GM10847 (cell line): ENCODE measurements around the gene RASGRF1.

Experiments used
- POLR2A ChIP-seq: IDR thresholded peaks from 2 replicates; pipeline ENCODE4 v1.6.1; 2011; ENCODE audit not compliant: insufficient read length; ENCODE audit errors: extremely low read depth

RASGRF1 gene, protein sequence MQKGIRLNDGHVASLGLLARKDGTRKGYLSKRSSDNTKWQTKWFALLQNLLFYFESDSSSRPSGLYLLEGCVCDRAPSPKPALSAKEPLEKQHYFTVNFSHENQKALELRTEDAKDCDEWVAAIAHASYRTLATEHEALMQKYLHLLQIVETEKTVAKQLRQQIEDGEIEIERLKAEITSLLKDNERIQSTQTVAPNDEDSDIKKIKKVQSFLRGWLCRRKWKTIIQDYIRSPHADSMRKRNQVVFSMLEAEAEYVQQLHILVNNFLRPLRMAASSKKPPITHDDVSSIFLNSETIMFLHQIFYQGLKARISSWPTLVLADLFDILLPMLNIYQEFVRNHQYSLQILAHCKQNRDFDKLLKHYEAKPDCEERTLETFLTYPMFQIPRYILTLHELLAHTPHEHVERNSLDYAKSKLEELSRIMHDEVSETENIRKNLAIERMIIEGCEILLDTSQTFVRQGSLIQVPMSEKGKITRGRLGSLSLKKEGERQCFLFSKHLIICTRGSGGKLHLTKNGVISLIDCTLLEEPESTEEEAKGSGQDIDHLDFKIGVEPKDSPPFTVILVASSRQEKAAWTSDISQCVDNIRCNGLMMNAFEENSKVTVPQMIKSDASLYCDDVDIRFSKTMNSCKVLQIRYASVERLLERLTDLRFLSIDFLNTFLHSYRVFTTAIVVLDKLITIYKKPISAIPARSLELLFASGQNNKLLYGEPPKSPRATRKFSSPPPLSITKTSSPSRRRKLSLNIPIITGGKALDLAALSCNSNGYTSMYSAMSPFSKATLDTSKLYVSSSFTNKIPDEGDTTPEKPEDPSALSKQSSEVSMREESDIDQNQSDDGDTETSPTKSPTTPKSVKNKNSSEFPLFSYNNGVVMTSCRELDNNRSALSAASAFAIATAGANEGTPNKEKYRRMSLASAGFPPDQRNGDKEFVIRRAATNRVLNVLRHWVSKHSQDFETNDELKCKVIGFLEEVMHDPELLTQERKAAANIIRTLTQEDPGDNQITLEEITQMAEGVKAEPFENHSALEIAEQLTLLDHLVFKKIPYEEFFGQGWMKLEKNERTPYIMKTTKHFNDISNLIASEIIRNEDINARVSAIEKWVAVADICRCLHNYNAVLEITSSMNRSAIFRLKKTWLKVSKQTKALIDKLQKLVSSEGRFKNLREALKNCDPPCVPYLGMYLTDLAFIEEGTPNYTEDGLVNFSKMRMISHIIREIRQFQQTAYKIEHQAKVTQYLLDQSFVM (N-terminal part only)

DNA sequence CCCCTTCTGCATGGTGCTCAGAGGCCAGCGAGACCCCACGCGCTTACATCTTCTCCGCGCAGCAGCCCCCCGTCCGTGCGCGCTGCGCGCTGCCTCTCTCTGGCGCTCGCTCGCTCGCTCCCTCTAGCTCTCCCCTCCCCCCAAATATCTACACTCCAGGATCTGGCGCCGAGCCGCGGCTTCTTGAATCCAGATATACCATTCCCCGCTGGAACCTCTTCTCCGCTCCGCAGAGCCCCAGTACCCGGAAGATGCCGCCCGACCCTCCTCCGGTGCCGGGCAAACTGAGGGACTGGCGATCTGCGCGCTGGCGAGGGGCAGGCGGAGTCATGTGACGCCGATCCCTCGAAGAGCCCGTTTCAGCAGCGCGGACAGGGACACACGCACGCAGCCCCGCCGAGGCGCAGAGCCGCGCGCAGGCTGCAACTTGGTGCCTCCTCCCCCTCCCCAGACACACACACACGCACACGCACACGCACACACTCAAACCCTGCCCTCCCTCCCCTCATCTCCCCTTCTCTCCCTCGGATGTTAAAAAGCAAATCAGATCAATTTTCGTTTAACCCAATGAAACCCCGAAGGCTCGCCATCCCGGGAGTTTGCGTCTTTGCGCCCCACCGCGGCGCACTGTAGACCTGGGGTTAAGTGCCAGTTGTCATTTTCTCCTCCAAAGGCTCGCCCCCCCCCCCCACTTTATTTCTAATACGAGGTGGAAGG lies at the start of gene RASGRF1:
TSS of gene RASGRF1 (minus strand) at position 294 of the 717 bp plus-strand sequence. CDS start at position 12, 282 bp downstream.
- no peak for TF ChIP-seq POLR2A

DNA sequence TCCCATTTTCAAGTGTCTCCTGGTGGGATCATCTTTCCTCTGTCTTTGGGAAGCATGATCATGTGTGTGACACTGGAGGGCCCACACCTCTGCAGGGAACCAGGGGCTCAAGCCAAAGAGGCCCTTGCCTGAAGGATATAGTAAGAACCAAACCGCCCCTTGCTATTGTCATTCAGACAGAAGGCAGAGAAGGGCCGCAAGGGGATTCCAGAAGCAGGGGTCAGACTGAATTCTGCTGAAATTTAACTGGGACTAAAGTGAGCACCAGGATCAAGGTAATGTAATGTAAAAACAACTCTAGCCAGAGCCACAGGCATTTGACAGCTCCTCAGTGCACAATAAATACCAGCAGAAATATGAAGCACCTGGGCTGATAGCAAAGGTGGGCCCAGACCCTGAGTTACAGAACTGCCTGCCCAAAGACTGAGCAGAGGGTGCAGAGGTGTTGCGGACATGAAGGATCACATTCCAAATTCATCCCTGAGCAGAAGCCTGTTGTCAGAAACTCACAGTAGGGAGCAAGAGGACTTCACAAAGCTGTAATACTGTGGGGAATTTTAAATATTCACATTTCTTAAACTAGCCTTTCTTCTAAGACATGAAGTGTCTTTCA lies 46.0 kb upstream of the RASGRF1 start:
- TF ChIP-seq POLR2A, result no peak

DNA sequence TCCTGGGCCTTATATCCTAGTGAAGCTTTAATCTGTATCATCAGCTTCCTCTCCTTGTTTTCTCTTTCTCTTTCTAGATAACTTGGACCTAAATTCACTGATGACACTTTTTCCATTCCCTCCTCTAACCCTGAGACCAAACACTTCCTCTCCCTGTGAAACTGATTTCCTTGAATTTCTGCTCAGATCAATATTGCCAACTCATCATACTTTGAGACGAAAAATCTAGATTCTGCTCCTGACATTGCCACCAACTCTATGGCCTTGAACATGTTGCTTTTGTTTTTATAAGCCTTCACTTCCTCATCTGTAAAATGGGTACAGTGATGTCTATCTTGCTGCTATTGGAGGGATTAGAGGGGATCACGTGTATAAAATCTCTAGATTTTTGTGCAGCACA lies 42.7 kb upstream of the RASGRF1 start:
- TF ChIP-seq POLR2A, result no peak

DNA sequence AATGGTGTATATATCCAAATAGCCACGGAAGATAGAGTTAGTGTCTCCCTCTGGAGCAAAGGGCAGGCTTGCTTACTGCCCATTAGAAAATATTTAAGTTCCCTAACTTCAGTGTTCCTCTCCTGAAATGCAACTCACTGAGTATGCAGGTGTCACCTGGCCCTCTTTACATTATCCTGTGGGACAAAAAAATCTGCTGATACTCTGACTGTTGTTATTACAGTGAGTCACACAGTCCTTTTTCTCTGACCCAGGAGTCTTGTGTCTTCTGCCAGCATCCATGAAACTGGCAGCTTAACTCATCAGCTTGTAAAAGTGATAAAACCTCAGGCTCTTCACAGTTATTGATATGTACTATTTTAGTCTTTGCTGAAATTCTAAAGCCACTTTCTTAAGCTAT lies 42.2 kb upstream of the RASGRF1 start:
- no peak for TF ChIP-seq POLR2A

DNA sequence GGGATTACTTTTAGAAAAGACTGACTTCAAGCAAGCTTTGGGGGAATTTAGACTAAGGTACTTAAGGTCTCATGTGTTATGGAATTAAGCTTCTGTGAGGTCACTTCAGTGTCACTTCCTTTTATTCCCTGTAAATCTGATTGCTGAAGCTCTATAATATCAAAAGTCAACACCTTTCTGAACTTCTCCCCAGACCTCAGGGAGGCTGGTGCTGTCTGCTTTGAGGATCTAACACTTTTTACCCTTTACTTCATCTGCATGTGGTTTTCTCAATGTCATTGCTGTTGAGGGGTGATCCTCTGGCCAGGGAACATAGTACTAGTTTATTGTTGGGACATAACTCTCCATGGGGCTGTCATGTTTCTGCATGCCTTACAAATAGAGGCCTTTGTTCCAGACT lies 41.8 kb upstream of the RASGRF1 start:
- TF ChIP-seq POLR2A, result no peak

DNA sequence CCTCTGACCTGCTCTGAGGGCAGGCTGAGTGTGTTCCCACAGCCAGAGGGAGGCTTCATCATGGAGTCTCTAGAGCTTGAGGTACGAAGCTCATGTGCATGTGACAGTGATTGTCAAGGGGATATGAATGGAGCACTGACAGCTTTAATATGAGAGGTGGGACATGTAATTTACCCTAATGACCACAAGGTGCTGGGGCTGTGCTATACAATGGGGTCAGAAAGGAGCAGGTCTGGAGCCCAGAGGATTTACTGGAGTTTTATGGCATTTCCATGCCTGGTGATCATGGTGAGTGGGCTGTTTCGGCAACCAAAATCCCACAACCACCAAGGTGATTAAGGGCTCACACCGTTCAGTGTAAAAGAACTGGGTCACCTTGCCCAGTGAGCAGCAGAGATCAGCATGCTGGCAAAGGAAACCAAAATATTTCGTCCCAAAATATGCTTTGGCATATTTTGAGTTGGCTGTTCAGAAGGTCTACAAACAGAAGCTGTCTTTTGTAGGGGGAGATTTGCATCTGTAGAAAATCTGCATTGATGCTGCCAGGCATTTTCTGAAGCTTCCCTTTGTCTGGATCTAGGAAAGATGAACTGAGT lies 40.1 kb upstream of the RASGRF1 start:
- TF ChIP-seq POLR2A, result no peak

DNA sequence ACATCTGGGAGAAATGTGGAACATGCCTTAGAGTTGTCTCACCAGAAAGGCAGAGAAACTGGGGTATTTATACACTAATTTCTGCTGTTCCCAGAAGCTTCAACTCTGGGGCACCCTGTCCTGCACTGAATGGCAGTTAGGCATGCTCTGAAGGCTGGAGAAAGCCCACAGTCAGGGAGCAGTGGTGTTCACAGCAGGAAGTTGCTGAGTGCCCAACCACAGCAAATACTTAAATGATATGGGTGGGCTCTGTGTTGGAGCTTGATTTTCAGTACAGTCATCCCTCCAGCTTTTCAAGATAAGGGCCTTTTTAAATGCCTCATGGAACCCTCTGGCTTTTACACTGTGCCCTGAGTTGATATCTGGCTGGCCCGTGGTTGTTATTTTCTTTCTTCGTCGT lies 38.7 kb upstream of the RASGRF1 start:
- TF ChIP-seq POLR2A, result no peak

DNA sequence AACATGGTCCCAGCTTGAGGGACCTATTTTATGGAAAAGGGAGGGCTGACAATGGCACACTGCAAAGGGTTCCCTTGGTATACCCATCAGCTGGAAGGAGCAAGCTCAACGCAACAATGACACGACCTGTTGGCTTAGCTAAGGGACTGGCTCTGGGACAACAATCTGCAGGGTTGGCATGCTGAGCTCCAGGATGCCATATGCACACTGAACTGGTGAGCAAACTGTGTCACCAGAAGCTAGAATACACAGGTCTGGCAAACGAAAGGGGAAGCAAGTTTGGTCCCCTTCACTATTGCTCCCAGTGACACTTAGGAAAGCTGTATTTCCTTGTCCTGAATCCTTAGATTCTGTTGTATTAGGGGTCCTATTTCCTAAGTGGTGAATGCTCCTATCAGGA lies 38.0 kb upstream of the RASGRF1 start:
- no peak for TF ChIP-seq POLR2A

DNA sequence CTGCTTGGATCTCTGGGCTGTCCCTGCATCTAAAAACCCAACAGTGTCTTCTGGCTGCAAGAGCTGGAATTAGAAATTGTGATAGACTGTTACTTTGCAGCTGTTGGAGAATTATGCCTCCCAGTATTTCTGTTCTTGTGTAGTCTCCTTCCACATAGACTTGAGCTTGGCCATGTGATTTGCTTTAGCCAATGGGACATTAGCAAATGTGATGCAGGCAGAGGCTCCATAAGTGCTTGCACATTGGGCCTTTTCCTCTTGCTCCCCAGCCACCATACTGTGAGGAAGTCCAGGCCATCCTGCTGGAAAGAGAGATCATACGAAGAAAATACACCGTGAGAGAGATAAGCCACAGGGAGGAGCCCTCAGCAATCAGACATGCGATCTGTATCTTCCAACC lies 33.8 kb upstream of the RASGRF1 start:
- no peak for TF ChIP-seq POLR2A

DNA sequence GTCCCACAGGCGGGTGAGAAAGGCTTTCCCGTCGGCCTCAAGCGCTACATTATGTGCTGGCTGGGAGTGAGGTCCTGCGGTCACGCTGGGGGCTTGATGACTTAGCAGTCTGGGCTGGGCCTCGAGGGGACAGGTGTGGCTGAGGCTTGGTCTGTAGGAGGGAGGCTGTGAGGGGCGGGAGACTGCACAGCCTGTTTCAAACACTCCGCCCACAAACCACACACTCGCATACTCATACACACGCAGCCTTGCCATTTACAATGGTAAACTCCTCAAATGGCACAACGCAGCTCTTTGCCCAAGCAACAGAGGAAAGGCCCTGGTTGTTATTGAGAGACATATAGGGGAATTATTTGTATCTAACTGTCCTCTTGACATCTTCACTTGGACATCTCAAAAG lies 32.4 kb upstream of the RASGRF1 start:
- no peak for TF ChIP-seq POLR2A

DNA sequence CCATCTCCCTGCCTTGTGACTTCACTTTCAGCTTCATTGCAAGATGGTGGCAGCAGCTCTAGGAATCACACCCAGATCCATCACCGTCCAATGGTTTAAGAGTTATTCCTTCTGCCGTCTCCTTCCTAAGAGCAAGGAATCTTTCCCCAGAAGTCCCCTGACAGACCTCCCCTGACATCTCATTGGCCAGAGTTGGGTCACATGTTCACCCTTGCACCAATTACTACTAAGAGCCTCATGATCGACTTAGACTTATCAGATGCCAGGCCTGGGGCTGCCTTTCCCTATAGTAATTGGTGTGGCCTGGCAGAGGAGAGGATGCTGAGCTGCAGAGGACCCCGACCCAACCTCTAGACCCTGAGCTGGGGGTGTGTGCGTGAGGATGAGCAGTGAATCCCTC lies 31.8 kb upstream of the RASGRF1 start:
- no peak for TF ChIP-seq POLR2A

DNA sequence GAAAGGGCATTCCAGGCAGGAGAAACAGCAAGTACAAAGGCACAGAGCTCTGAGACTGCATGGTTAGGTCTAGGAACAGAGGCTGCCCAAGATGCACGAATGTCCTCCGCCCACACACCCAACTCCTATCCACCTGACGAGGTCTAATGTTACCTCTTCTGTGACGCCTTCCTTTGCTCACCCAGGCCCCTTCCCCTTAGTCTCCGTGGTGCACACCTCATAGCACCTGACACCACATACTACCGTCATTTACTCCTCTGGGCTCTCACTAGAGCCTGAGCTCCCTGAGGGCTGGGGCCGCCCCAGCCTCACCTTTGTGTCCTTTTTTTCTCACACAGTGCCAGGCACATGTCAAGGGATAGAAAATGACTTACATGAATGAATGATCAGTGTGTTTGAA lies 31.0 kb upstream of the RASGRF1 start:
- no peak for TF ChIP-seq POLR2A

DNA sequence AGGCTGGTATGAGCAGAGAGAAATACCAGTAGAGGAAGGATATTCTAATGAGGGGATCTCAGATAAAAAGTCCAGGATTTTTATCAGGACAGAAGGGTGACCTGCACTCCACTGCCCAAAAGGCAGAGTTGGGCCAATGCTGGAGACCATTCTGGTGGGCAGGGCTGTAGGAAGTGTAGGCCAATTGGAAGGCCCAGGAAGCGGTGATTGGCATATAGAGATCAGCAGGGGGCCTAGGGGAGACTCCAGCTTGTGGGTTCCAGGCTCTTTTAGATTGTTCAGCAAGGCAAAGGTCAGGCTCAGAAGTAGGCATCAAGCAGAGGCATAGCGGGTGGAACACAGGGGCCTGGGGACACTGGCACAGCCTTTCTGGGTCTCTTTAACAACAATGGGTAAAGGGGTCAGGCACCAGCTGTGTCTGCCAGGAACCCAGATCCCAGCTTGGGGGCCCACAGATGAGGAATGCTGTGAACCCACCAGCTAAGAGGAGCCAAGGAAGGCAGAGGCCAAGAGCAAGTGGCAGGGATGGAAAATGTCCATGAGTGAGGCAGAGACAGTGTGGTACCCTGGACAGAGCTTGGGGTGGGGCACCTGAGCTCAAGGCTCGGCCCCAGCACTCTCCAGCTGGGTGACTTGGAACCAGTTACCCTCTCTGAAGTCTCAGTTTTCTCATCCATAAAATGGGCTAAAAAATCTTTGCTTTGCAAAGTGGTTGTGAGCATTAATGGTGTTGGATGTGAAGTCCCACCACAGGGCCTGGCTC lies 27.0 kb upstream of the RASGRF1 start:
- TF ChIP-seq POLR2A, result no peak
